ENCODE results near the gene ARRB2. TPM values are rescaled to one million over a fixed set of nuclear protein-coding genes. Genes with fewer than 3 reads are reported as not detected.

ARRB2 gene
- 0.94 and 4.9 TPM in 2 replicates for total RNA-seq

GRCh38 chr17:4709794-4710692, at the start of gene ARRB2:
ARRB2 (plus strand) TSS chr17:4710632; CDS start chr17:4710722, 90 bp downstream.

GRCh38 chr17:4739122-4740024, 28.9 kb downstream of the ARRB2 start, which contains the start of the genes CXCL16 and ZMYND15:
CXCL16 (minus strand) TSS chr17:4739928; CDS start chr17:4739339, 589 bp downstream.
ZMYND15 (plus strand) TSS chr17:4739833; CDS start chr17:4740549, 716 bp downstream.

Other genes starting within 250 kb of the ARRB2 start
- gene SPNS2, start 211.8 kb upstream of the ARRB2 start, total RNA-seq, result 0.24 TPM in 1 of 2 replicates, not detected in the other
- gene MYBBP1A, start 155.2 kb upstream of the ARRB2 start, total RNA-seq, result 49.3 and 58.6 TPM in 2 replicates
- not detected in 2 replicates for gene GGT6, start 150.1 kb upstream of the ARRB2 start, total RNA-seq
- not detected in 2 replicates for gene SMTNL2, start 126.1 kb upstream of the ARRB2 start, total RNA-seq
- 0.06 TPM in 1 of 2 replicates, not detected in the other for gene ALOX15, start 69.0 kb upstream of the ARRB2 start, total RNA-seq
- 20.8 and 25.5 TPM in 2 replicates for gene PELP1, start 6.5 kb upstream of the ARRB2 start, total RNA-seq
- gene MED11, start 20.8 kb downstream of the ARRB2 start, total RNA-seq, result 12.3 and 19.7 TPM in 2 replicates
- 0.44 and 1.4 TPM in 2 replicates for gene ZMYND15, start 29.2 kb downstream of the ARRB2 start, total RNA-seq
- gene CXCL16, start 29.3 kb downstream of the ARRB2 start, total RNA-seq, result 6.5 and 10.0 TPM in 2 replicates
- gene TM4SF5, start 61.3 kb downstream of the ARRB2 start, total RNA-seq, result not detected in 2 replicates
- 0.94 and 5.2 TPM in 2 replicates for gene VMO1, start 75.7 kb downstream of the ARRB2 start, total RNA-seq
- gene GLTPD2, start 78.3 kb downstream of the ARRB2 start, total RNA-seq, result not detected in 2 replicates
- 84.4 and 101 TPM in 2 replicates for gene PSMB6, start 85.5 kb downstream of the ARRB2 start, total RNA-seq
- 24.3 and 25.3 TPM in 2 replicates for gene PLD2, start 96.5 kb downstream of the ARRB2 start, total RNA-seq
- gene MINK1, start 122.7 kb downstream of the ARRB2 start, total RNA-seq, result 19.1 and 33.9 TPM in 2 replicates
- gene C17orf107, start 188.9 kb downstream of the ARRB2 start, total RNA-seq, result 4.3 and 5.4 TPM in 2 replicates
- 0.31 and 0.54 TPM in 2 replicates for gene CHRNE, start 192.5 kb downstream of the ARRB2 start, total RNA-seq
- gene GP1BA, start 221.6 kb downstream of the ARRB2 start, total RNA-seq, result not detected in 2 replicates
- gene SLC25A11, start 229.4 kb downstream of the ARRB2 start, total RNA-seq, result 33.8 and 39.6 TPM in 2 replicates
- 34.7 and 41.7 TPM in 2 replicates for gene RNF167, start 229.6 kb downstream of the ARRB2 start, total RNA-seq
- gene PFN1, start 237.9 kb downstream of the ARRB2 start, total RNA-seq, result 435 and 543 TPM in 2 replicates
- 1.00 and 8.8 TPM in 2 replicates for gene ENO3, start 240.5 kb downstream of the ARRB2 start, total RNA-seq

All from cardiac ventricle fibroblast (primary cell).